Measurements from ENCODE around the gene GSE1. TPM values are rescaled to one million over a fixed set of nuclear protein-coding genes. Genes with fewer than 3 reads are reported as not detected.

GSE1 gene
- total and polyA plus RNA-seq, 11 donors: 18.1 to 48.4 (median 37.1) TPM

DNA sequence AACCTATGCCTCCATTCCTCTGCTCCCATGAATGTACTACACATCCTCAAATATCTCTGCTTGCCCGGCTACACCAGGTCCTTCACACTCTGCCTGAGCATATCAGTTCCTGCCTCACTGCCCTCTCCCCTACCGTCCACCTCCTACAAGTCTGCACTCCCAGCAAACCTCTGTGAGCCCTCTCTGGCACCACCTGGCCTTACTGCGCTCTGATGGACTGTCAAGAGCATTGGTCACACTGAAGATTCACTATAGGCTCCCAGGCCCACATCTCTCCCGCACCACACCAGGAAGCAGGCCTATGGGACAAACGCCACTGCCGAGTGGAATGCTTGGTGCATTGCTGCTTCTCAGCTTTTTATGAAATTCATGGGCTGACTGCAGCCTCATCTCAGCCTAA is 66.7 kb downstream of the GSE1 start:
- H3K4me3 ChIP-seq: no peak overlapping the region
- H3K9me3 ChIP-seq: no peaks in the 10 kb centered on the region
- ATAC-seq: no peak
- no peak for TF ChIP-seq POLR2A (IDR thresholded peaks at IDR 0.05)
- TF ChIP-seq, protein P1, sequence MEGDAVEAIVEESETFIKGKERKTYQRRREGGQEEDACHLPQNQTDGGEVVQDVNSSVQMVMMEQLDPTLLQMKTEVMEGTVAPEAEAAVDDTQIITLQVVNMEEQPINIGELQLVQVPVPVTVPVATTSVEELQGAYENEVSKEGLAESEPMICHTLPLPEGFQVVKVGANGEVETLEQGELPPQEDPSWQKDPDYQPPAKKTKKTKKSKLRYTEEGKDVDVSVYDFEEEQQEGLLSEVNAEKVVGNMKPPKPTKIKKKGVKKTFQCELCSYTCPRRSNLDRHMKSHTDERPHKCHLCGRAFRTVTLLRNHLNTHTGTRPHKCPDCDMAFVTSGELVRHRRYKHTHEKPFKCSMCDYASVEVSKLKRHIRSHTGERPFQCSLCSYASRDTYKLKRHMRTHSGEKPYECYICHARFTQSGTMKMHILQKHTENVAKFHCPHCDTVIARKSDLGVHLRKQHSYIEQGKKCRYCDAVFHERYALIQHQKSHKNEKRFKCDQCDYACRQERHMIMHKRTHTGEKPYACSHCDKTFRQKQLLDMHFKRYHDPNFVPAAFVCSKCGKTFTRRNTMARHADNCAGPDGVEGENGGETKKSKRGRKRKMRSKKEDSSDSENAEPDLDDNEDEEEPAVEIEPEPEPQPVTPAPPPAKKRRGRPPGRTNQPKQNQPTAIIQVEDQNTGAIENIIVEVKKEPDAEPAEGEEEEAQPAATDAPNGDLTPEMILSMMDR (IDR thresholded peaks at IDR 0.05): no peak
- no peak overlapping the region for H3K27ac ChIP-seq
- no peaks in the 10 kb centered on the region for H3K27me3 ChIP-seq
- peaks cover 0 to 34% (median 3%) of the 10 kb centered on the region in 9 donors for H3K36me3 ChIP-seq
- H3K4me1 ChIP-seq: peaks cover 0 to 6% (median 0%) of the 10 kb centered on the region in 12 donors
- no peak for DNase-seq
- 90 to 95% (median 93%) methylated on average over 6 of the region's 6 CpGs for WGBS, 4 donors
- intact Hi-C loops (cut with DNase I): loop anchor here in 2 of 10 donors (5.0 kb wide), 1 partner anchor 37 kb away; no protein-coding TSS in a partner anchor

DNA sequence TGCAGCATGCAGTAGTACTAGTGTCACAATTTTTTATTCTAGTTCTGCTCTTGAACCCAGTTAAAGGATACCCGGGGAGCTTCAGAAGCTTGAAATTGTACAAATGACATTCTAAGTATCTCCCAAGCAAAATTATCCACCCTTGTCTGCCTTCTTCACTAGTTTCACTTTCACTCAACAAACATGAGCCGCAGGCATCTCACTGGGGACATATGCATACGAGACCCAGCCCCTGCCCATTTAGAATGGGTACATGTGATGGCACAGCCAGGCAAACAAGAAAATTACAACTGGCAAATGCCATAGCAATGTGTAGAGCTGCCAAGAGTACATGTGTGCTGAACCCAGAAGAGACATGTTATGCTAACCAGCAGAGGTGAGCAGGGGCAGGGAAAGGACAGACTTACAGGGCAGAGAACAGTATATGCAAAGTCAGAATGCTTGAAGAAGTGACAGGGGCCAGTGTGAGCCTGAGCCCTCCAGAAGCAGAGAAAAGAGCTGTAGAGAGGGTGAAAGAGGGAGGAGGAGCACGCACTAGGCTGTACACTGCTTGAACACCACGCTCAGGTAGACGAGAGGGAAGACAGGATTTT is 67.3 kb downstream of the GSE1 start:
- intact Hi-C loops (cut with DNase I): no loop called here
- peaks cover 0 to 3% (median 0%) of the 10 kb centered on the region in 12 donors for H3K4me1 ChIP-seq
- ATAC-seq: no peak

DNA sequence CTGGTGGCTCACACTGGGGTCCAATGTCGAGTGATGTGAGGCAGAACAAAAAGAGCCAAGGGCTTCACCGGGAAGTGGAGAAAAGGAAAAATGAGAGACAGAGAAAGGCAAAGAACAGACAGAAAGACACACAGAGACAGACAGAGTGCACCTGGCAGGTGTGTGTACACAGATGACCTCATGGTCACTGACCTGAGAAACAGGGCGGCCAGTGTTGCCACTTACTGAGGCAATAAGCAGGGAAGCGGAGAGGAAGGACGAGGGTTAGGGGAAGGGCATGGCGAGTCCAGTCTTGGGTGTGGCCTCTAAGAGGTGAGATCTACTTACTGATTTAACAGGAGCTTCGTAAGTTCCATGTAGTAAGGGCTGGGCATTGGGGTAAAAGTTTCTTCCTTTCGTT is 68.1 kb downstream of the GSE1 start:
- H3K4me1 ChIP-seq: no peaks in the 10 kb centered on the region
- no peak for TF ChIP-seq POLR2A (IDR thresholded peaks at IDR 0.05)
- TF ChIP-seq, protein P1 (IDR thresholded peaks at IDR 0.05): no peak
- intact Hi-C loops (cut with DNase I): no loop called here

More for the DNA sequence above, 67.3 kb downstream of the GSE1 start:
- DNase-seq: no peak
- WGBS, 4 donors: 91 to 95% (median 93%) methylated on average over 6 of the region's 6 CpGs
- H3K27me3 ChIP-seq: no peaks in the 10 kb centered on the region
- TF ChIP-seq POLR2A (IDR thresholded peaks at IDR 0.05): no peak
- TF ChIP-seq, protein P1 (IDR thresholded peaks at IDR 0.05): no peak
- no peaks in the 10 kb centered on the region for H3K9me3 ChIP-seq
- H3K36me3 ChIP-seq: peaks cover 0 to 28% (median 0%) of the 10 kb centered on the region in 9 donors
- no peak overlapping the region for H3K4me3 ChIP-seq
- no peak overlapping the region for H3K27ac ChIP-seq

DNA sequence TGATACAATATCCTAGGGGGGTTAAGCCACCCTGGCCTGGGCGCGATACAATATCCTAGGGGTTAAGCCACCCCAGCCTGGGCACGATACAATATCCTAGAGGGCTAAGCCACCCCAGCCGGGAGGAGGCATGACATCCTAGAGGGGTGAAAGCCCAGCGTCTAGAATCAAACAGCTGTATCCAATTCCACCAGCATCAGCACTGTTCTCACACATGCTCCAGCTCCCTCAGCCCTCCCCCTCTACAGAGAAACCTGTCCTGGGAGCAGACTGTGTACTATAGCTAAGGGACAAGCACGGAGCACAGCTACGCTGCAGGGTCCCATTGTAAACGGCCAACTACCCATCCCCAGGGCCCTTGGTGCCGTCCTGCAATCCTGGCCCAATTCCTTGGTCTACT is 69.4 kb downstream of the GSE1 start:
- H3K4me1 ChIP-seq: no peaks in the 10 kb centered on the region
- TF ChIP-seq, protein P1 (IDR thresholded peaks at IDR 0.05): no peak
- no peak for TF ChIP-seq POLR2A (IDR thresholded peaks at IDR 0.05)
- H3K27me3 ChIP-seq: no peaks in the 10 kb centered on the region
- 83 to 94% (median 92%) methylated on average over 9 of the region's 9 CpGs for WGBS, 4 donors
- no peaks in the 10 kb centered on the region for H3K9me3 ChIP-seq
- peaks cover 0 to 9% (median 0%) of the 10 kb centered on the region in 9 donors for H3K36me3 ChIP-seq
- H3K4me3 ChIP-seq: no peak overlapping the region
- no peak overlapping the region for H3K27ac ChIP-seq
- no peak for ATAC-seq
- DNase-seq: no peak
- intact Hi-C loops (cut with DNase I): no loop called here

More for the DNA sequence above, 68.1 kb downstream of the GSE1 start:
- H3K4me3 ChIP-seq: no peak overlapping the region
- H3K36me3 ChIP-seq: peaks cover 0 to 22% (median 0%) of the 10 kb centered on the region in 9 donors
- DNase-seq: no peak
- no peak for ATAC-seq
- no peak overlapping the region for H3K27ac ChIP-seq
- no peaks in the 10 kb centered on the region for H3K27me3 ChIP-seq
- 84 to 93% (median 90%) methylated on average over 8 of the region's 8 CpGs for WGBS, 4 donors
- H3K9me3 ChIP-seq: no peaks in the 10 kb centered on the region
